Activated gamma-delta T cell (primary cell): Measurements from ENCODE around the gene RYR1.
"Not testable (repeated sequence)": the region's sequence is repeated elsewhere in the genome, so short reads cannot be mapped to it uniquely, and the experiment has no call there.

Source experiments
- DNase-seq: peaks from one replicate; lab custom pipeline; 2025; lab: John Stamatoyannopoulos, UW

Gene RYR1

DNA sequence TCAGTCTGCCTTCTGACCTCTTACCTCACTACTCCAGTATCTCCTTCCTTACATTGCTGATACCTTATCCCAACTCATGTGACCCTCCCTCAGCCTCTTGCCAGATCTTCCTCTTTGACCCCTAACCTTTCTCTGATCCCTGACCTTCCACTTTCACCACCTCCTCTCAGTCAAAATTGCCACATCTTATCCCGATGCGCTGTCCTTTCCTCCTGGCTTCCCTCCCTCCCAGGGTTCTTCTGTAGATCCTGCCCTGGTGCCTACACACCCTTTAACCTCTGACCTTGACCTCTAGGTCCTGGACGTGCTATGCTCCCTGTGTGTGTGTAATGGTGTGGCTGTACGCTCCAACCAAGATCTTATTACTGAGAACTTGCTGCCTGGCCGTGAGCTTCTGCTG, 23.7 kb downstream of the RYR1 start:
- DNase-seq = no peak

GRCh38 chr19:38457690-38458405, 24.4 kb downstream of the RYR1 start:
- DNase-seq = no peak

DNA sequence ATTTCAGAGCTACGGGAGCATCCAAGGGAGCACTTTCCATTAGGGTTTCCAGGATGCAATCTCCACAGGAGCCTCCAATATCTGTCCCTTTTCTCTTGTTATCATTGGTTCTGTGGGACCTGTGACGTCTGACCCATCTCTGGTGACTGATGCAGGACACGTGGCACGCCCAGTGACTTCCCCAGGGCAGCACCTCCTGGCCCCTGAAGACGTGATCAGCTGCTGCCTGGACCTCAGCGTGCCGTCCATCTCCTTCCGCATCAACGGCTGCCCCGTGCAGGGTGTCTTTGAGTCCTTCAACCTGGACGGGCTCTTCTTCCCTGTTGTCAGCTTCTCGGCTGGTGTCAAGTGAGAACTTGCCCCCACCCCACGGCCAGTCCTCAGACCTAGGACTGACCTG, 25.5 kb downstream of the RYR1 start:
- no peak for DNase-seq

- DNase-seq = no peak
These were observed 29.9 kb downstream of the RYR1 start for GRCh38 chr19:38463365-38463764.

GRCh38 chr19:38464421-38465082, 31.1 kb downstream of the RYR1 start:
- DNase-seq = no peak

DNA sequence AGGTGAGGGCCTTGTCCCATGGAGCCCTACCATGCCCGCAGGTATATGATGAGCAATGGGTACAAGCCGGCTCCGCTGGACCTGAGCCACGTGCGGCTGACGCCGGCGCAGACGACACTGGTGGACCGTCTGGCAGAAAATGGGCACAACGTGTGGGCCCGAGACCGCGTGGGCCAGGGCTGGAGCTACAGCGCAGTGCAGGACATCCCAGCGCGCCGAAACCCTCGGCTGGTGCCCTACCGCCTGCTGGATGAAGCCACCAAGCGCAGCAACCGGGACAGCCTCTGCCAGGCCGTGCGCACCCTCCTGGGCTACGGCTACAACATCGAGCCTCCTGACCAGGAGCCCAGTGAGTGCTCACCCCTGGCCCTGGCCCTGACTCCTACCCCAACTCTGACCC, 32.6 kb downstream of the RYR1 start:
- no peak for DNase-seq

- DNase-seq = no peak
These were observed 34.3 kb downstream of the RYR1 start for GRCh38 chr19:38467541-38468525.

DNA sequence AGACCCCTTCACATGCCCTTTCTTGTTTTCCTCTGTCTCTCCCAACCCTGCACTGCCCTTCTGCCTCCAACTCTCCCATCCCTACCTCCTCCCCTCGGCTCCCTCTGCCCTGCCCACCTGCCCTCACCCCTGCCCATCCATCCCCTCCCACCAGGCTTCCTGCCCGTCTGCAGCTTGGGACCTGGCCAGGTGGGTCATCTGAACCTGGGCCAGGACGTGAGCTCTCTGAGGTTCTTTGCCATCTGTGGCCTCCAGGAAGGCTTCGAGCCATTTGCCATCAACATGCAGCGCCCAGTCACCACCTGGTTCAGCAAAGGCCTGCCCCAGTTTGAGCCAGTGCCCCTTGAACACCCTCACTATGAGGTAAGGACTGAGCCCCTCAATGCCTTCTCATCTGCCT, 35.7 kb downstream of the RYR1 start:
- no peak for DNase-seq

GRCh38 chr19:38470788-38471480, 37.4 kb downstream of the RYR1 start:
- no peak for DNase-seq

DNA sequence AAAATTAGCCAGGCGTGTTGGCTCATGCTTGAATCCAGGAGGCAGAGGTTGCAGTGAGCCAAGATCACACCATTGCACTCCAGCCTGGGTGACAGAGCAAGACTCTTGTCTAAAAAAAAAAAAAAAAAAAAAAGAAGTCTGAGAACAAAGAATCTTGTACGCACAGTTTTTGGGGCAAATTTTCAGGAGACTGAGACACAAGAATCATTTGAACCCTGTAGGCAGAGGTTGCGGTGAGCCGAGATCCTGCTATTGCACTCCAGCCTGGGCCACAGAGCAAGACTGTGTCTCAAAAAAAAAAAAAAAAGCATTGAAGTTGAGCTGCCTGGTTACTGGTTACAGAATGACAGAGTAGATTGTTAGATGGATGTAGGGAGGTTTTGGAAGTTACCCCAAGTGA, 39.2 kb downstream of the RYR1 start:
- DNase-seq = not testable (repeated sequence)

- no peak for DNase-seq
These were observed 39.7 kb downstream of the RYR1 start for GRCh38 chr19:38473201-38473600.

GRCh38 chr19:38475176-38475575, 41.7 kb downstream of the RYR1 start:
- DNase-seq = no peak

DNA sequence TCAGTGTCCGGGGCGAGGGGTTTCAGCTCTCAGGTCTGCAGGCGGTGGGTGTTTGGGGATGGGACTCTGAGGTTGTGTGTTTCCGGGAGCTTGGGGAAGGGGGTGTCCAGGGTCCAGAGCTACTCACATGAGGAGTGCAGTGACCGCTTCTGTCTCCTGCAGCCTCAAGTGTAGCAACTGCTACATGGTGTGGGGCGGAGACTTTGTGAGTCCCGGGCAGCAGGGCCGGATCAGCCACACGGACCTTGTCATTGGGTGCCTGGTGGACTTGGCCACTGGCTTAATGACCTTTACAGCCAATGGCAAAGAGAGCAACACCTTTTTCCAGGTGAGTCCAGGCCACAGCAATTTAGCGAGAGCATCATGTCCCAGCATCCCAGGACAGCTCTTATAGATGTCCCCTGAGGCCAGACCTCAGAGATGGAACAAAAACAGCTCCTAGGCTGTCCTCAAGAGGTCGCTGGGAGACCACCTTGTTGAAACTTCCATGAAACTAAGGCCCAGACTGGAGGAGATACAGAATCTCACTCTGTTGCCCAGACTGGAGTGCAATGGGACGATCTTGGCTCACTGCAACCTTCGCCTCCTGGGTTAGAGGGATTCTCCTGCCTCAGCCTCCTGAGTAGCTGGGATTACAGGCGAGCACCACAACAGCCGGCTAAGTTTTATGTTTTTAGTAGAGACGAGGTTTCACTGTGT, 44.9 kb downstream of the RYR1 start:
- DNase-seq = no peak

GRCh38 chr19:38482496-38482895, 49.0 kb downstream of the RYR1 start:
- no peak for DNase-seq

GRCh38 chr19:38483016-38483630, 49.6 kb downstream of the RYR1 start:
- no peak for DNase-seq

- DNase-seq = no peak
These were observed 51.3 kb downstream of the RYR1 start for GRCh38 chr19:38484747-38485146.

GRCh38 chr19:38485541-38486285, 52.2 kb downstream of the RYR1 start:
- no peak for DNase-seq

GRCh38 chr19:38486731-38487336, 53.3 kb downstream of the RYR1 start:
- DNase-seq = no peak

DNA sequence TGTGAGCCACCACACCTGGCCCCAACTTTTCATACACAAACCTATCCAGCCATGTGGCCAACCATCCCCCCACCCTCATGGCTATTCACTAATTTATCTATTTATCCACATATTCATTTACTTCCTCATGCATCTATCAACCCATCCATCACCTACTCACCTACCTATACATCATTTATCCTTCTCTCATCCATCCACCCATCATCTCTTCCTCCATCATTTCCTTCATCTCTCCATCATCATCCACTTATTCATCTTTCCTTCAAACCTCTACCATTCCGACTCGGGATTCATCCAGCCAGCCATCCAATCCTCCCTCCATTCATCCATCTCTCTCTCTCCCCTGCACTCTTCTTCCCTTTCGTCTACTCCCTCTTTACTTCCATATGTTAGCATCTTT, 54.6 kb downstream of the RYR1 start:
- no peak for DNase-seq
